SK-N-SH treated with all-trans-retinoic acid at 6 μM for 48 hours (cell line): Measurements from ENCODE around the gene DUSP18.

Experiments
- CSDC2 ChIP-seq: fragments of 250-450 bp; sonication (Bioruptor Pico); IDR thresholded peaks from 2 replicates; pipeline ENCODE4 v1.5.0; 2020; ENCODE audit warnings: mild to moderate bottlenecking, moderate library complexity
- ESRRG ChIP-seq: fragments of 250-450 bp; sonication (Bioruptor Pico); IDR thresholded peaks from 2 replicates; pipeline ENCODE4 v1.6.1; 2021; ENCODE audit warnings: mild to moderate bottlenecking
- ISL1 ChIP-seq: fragments of 250-450 bp; sonication (Bioruptor Pico); IDR thresholded peaks from 2 replicates; pipeline ENCODE4 v2.1.2; 2022; ENCODE audit warnings: mild to moderate bottlenecking, moderate library complexity
- OSR1 ChIP-seq: fragments of 250-450 bp; sonication (Bioruptor Pico); IDR thresholded peaks from 2 replicates; pipeline ENCODE4 v1.8.0; 2022; ENCODE audit warnings: moderate library complexity, mild to moderate bottlenecking, inconsistent platforms
- PATZ1 ChIP-seq: fragments of 250-450 bp; sonication (Bioruptor Pico); IDR thresholded peaks from 2 replicates; pipeline ENCODE4 v1.8.0; 2020; ENCODE audit warnings: mild to moderate bottlenecking, moderate library complexity, borderline replicate concordance
- PPARA ChIP-seq: fragments of 250-450 bp; sonication (Bioruptor Pico); IDR thresholded peaks from 2 replicates; pipeline ENCODE4 v1.5.0; 2020; ENCODE audit warnings: mild to moderate bottlenecking, borderline replicate concordance
- RARB ChIP-seq: fragments of 250-450 bp; sonication (Bioruptor Pico); IDR thresholded peaks from 2 replicates; pipeline ENCODE4 v1.8.0; 2021; ENCODE audit warnings: mild to moderate bottlenecking, moderate library complexity
- SNAI2 ChIP-seq: fragments of 250-450 bp; sonication (Bioruptor Pico); IDR thresholded peaks from 2 replicates; pipeline ENCODE4 v1.5.0; 2020; ENCODE audit warnings: mild to moderate bottlenecking, moderate library complexity
- ZFP30 ChIP-seq: fragments of 450-650 bp; formaldehyde crosslinking; IDR thresholded peaks from 2 replicates; pipeline ENCODE4 v1.5.0; 2022; ENCODE audit warnings: mild to moderate bottlenecking, moderate library complexity
- ZNF565 ChIP-seq: fragments of 450-650 bp; formaldehyde crosslinking; conservative IDR thresholded peaks from 2 replicates; pipeline ENCODE4 v1.5.0; 2020; ENCODE audit warnings: low read depth, mild to moderate bottlenecking, moderate library complexity

GRCh38 chr22:30674482-30674881, 6.8 kb upstream of the DUSP18 start:
- no peak for TF ChIP-seq PPARA (CRISPR knock-in tag)
- no peak for TF ChIP-seq OSR1 (CRISPR knock-in tag)
- no peak for TF ChIP-seq PATZ1 (CRISPR knock-in tag)
- no peak for TF ChIP-seq ESRRG (CRISPR knock-in tag)
- TF ChIP-seq ISL1 (CRISPR knock-in tag): no peak
- TF ChIP-seq RARB: no peak
- TF ChIP-seq CSDC2 (CRISPR knock-in tag): no peak
- TF ChIP-seq ZNF565 (CRISPR knock-in tag): no peak
- no peak for TF ChIP-seq SNAI2 (CRISPR knock-in tag)
- no peak for TF ChIP-seq ZFP30
